ENCODE measurements around the gene FAM120B. TPM values are rescaled to one million over a fixed set of nuclear protein-coding genes. Genes with fewer than 3 reads are reported as not detected.

Gene FAM120B
- total RNA-seq, 4 donors from 2014 or later = 21.8 to 25.7 (median 22.7) TPM

- no peak for DNase-seq (ENCODE audit: low spot score in 2 of 2)
- no peak overlapping the region for H3K4me3 ChIP-seq (ENCODE audit: low read depth, poor library complexity, severe bottlenecking)
- TF ChIP-seq POLR2A (IDR thresholded peaks at IDR 0.05) (no peak), CTCF (IDR thresholded peaks at IDR 0.05) (no peak)
- intact Hi-C loops (cut with DNase I; ENCODE audit: low total_unique reads) = no loop called here
- 87 to 90% methylated on average over 4 of the region's 4 CpGs for WGBS, 2 donors
Measured at GRCh38 chr6:170371080-170371479, 64.5 kb downstream of the FAM120B start.

GRCh38 chr6:170371588-170371987, 65.0 kb downstream of the FAM120B start:
- DNase-seq (ENCODE audit: low spot score in 2 of 2) = no peak
- intact Hi-C loops (cut with DNase I; ENCODE audit: low total_unique reads) = no loop called here
- WGBS, 2 donors = 72 to 79% methylated on average over 8 of the region's 8 CpGs
- TF ChIP-seq CTCF (IDR thresholded peaks at IDR 0.05) (no peak), POLR2A (IDR thresholded peaks at IDR 0.05) (no peak)
- no peak overlapping the region for H3K4me3 ChIP-seq (ENCODE audit: low read depth, poor library complexity, severe bottlenecking)

GRCh38 chr6:170372380-170373325, 66.1 kb downstream of the FAM120B start:
- WGBS, 2 donors = 93 to 96% methylated on average over 11 of the region's 11 CpGs
- no peak for TF ChIP-seq CTCF (IDR thresholded peaks at IDR 0.05)
- no peak for TF ChIP-seq POLR2A (IDR thresholded peaks at IDR 0.05)
- intact Hi-C loops (cut with DNase I; ENCODE audit: low total_unique reads) = no loop called here
- DNase-seq (ENCODE audit: low spot score in 2 of 2) = no peak
- H3K4me3 ChIP-seq (ENCODE audit: low read depth, poor library complexity, severe bottlenecking) = no peak overlapping the region

GRCh38 chr6:170374571-170375444, 68.2 kb downstream of the FAM120B start:
- no peak for DNase-seq (ENCODE audit: low spot score in 2 of 2)
- no peak for TF ChIP-seq CTCF (IDR thresholded peaks at IDR 0.05)
- no peak for TF ChIP-seq POLR2A (IDR thresholded peaks at IDR 0.05)
- 68 to 76% methylated on average over 11 of the region's 11 CpGs for WGBS, 2 donors
- intact Hi-C loops (cut with DNase I; ENCODE audit: low total_unique reads) = no loop called here
- H3K4me3 ChIP-seq (ENCODE audit: low read depth, poor library complexity, severe bottlenecking) = no peak overlapping the region

- TF ChIP-seq POLR2A (IDR thresholded peaks at IDR 0.05) = no peak
- WGBS, 2 donors = 91 to 93% methylated on average over 10 of the region's 10 CpGs
- no peak overlapping the region for H3K4me3 ChIP-seq (ENCODE audit: low read depth, poor library complexity, severe bottlenecking)
- intact Hi-C loops (cut with DNase I; ENCODE audit: low total_unique reads) = no loop called here
- DNase-seq (ENCODE audit: low spot score in 2 of 2) = no peak
Measured at GRCh38 chr6:170375661-170376060, 69.1 kb downstream of the FAM120B start.
